BE2C (cell line): Measurements from ENCODE around the gene MYO5A.

Experiments
- DNase-seq: peaks from one replicate; pipeline ENCODE4 v3.0.0-alpha.2; 2020
- H3K27me3 ChIP-seq: fragments of 250-450 bp; sonication (Bioruptor Pico); 2 replicates; pipeline ENCODE4 v1.5.1; 2020; ENCODE audit warnings: mild to moderate bottlenecking
- H3K36me3 ChIP-seq: fragments of 250-450 bp; sonication (Bioruptor Pico); 2 replicates; pipeline ENCODE4 v1.5.1; 2020; ENCODE audit warnings: mild to moderate bottlenecking
- H3K4me1 ChIP-seq: fragments of 250-450 bp; sonication (Bioruptor Pico); 2 replicates; pipeline ENCODE4 v1.5.1; 2020
- H3K4me3 ChIP-seq: 2 replicates; pipeline ENCODE4 v1.5.1; 2011; ENCODE audit warnings: low read depth, low read length
- H3K9me3 ChIP-seq: fragments of 250-450 bp; sonication (Bioruptor Pico); 2 replicates; pipeline ENCODE4 v1.5.1; 2020
- TF ChIP-seq, protein P1 (sequence below): IDR thresholded peaks from 2 replicates; pipeline ENCODE4 v1.5.1; 2012; ENCODE audit warnings: mild to moderate bottlenecking, low read depth, low read length

The MYO5A gene

DNA sequence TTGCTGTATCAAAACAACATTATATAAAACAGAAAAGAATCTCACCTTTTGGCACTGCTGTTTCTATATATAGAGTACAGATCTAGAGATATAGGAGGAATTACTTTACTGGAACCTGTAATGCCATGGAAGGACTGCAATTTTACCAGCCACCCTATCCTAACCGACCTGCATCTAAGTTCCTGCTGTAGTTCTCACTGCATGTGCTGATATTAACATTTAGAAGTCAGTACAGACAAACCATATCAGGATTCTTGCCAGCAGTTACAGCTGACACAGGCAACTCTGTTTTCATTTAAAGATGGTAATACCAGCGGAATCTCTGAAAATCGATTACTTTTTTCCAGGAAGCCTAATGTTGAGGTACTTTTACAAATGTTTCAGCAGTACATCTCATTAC lies 159.7 kb downstream of the MYO5A start:
- H3K27me3 ChIP-seq = no peaks in the 10 kb centered on the region
- TF ChIP-seq, protein P1, sequence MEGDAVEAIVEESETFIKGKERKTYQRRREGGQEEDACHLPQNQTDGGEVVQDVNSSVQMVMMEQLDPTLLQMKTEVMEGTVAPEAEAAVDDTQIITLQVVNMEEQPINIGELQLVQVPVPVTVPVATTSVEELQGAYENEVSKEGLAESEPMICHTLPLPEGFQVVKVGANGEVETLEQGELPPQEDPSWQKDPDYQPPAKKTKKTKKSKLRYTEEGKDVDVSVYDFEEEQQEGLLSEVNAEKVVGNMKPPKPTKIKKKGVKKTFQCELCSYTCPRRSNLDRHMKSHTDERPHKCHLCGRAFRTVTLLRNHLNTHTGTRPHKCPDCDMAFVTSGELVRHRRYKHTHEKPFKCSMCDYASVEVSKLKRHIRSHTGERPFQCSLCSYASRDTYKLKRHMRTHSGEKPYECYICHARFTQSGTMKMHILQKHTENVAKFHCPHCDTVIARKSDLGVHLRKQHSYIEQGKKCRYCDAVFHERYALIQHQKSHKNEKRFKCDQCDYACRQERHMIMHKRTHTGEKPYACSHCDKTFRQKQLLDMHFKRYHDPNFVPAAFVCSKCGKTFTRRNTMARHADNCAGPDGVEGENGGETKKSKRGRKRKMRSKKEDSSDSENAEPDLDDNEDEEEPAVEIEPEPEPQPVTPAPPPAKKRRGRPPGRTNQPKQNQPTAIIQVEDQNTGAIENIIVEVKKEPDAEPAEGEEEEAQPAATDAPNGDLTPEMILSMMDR = no peak
- H3K36me3 ChIP-seq = no peaks in the 10 kb centered on the region
- no peaks in the 10 kb centered on the region for H3K9me3 ChIP-seq
- no peak for DNase-seq
- no peaks in the 10 kb centered on the region for H3K4me1 ChIP-seq
- H3K4me3 ChIP-seq = no peak overlapping the region

DNA sequence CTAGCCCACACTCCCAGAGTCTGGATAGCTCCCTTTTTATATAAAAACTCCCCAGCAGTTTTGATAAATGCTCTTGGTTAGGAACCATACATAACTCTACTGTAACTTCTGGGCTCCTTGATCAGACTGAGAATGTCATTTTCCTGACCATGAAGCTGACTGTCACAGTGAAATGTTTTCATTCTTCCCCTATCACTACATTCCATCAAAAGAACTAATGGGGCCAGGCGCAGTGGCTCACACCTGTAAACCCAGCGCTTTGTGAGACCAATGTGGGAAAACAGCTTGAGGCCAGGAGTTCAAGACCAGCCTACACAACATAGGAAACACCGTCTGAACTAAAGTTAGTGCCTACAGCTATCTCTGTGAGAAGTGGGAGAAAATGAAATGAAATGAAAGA lies 160.3 kb downstream of the MYO5A start:
- Histone ChIP-seq H3K4me3 (no peak overlapping the region), H3K9me3 (no peaks in the 10 kb centered on the region), H3K27me3 (no peaks in the 10 kb centered on the region), H3K4me1 (no peaks in the 10 kb centered on the region), H3K36me3 (no peaks in the 10 kb centered on the region)
- no peak for DNase-seq
- TF ChIP-seq, protein P1 = no peak

- Histone ChIP-seq H3K9me3 (no peaks in the 10 kb centered on the region), H3K4me1 (0 out of 2 replicates have a peak, but pooled peaks cover 2% of the 10 kb centered on the region), H3K36me3 (no peaks in the 10 kb centered on the region), H3K4me3 (no peak overlapping the region), H3K27me3 (no peaks in the 10 kb centered on the region)
- TF ChIP-seq, protein P1 = no peak
- no peak for DNase-seq
Observed at GRCh38 chr15:52362497-52362896, 166.2 kb downstream of the MYO5A start.

DNA sequence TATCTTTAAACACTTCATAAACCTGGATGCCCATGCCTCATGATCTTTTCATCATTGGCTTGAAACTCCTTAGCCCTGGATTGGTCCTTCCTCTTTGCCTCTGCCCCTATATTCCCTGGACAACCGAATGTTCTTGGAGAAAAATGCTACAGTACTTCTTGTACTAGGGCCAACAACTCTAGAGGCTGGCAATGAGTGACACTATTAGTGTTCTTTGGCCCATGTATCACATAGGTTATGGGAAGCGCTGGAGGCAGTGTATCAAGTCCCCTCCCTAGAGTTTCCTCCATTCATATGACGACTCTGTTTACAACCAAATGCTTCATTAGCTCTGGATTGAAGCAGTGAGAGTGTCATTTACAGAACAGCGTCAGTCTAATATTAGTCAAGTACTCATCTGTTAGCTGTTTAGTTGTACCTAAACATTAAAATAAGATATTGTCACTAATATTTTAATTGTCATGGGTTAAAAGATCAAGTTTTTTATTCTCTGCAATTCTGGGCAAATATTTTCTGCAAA lies 166.6 kb downstream of the MYO5A start:
- Histone ChIP-seq H3K4me3 (no peak overlapping the region), H3K36me3 (no peaks in the 10 kb centered on the region), H3K9me3 (no peaks in the 10 kb centered on the region), H3K27me3 (no peaks in the 10 kb centered on the region), H3K4me1 (0 out of 2 replicates have a peak, but pooled peaks cover 2% of the 10 kb centered on the region)
- no peak for DNase-seq
- TF ChIP-seq, protein P1 = no peak

DNA sequence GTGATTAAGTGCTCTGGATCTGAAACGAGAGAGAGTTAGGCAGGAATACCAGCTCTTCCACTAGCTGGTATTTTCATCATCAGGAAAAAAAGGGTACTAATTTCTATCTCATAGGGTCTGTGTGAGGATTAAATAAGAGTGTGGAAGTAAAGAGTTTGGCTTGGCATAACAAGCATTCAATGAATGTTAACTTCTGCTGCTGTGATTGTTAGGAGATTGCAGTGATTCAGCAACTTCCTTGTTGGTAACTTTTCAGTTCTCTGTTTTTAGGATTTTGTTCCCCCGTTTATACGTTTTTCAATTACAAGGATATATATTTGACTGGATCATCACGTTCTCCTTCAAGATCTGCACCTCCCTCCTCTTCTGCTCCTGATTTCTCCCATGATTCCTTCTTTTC lies 167.2 kb downstream of the MYO5A start:
- Histone ChIP-seq H3K36me3 (no peaks in the 10 kb centered on the region), H3K27me3 (no peaks in the 10 kb centered on the region), H3K9me3 (no peaks in the 10 kb centered on the region), H3K4me3 (no peak overlapping the region), H3K4me1 (0 out of 2 replicates have a peak, but pooled peaks cover 2% of the 10 kb centered on the region)
- no peak for DNase-seq
- TF ChIP-seq, protein P1 = no peak

DNA sequence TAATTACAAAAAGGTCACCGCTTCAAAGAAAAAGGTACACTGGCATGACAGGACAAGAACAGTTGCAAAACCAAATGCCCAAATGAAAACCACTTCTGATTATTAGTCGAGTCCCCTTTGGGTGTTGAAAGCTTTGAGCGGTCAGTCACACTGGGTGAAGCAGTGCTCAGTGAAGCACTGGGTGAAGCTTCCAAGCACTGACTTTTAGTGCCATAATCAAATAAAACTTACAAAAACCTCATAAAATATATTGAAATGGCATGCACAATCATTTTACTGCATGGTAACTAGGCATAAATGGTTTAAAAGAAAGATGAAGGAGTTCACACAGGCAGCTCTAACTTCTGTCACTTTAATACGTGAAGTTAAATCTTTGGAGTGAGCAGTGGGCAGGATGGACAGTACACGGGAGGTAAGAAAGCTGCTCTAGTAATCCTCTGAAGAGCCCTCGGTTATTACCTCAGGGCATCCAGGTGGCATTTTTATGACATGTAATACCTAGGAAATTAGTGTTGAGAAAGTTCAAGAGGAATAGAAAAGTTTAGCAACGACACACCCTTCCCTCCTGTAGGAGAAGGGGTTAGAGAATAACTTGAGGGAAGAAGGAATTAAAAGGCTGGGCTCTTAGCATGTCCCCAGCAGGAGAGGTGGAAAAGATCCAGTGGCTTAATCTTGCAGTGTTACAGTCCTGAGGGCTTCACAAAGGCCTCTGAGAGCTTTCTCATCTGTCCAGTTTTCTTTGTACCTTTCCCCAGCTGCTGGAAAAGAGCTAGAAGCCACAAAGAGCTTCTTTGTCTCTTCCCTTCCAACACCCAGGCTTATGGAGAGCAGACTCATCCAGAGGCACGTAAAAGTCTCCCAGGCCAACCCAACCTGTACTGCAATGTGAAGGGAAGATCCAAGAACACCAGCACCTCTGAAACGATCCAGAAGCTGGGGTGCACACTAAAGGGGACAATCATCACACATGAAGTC lies 168.2 kb downstream of the MYO5A start:
- TF ChIP-seq, protein P1 = no peak
- H3K27me3 ChIP-seq = no peaks in the 10 kb centered on the region
- H3K9me3 ChIP-seq = no peaks in the 10 kb centered on the region
- H3K4me3 ChIP-seq = no peak overlapping the region
- DNase-seq = no peak
- H3K36me3 ChIP-seq = no peaks in the 10 kb centered on the region
- H3K4me1 ChIP-seq = 0 out of 2 replicates have a peak, but pooled peaks cover 2% of the 10 kb centered on the region
